Loucy (cell line): Measurements from ENCODE around the gene CACNA1D.

Experiments used
- CTCF ChIP-seq: fragments of 200-600 bp; sonication (generic); conservative IDR thresholded peaks from 2 replicates; pipeline ENCODE4 v1.5.1; 2014; ENCODE audit warnings: mild to moderate bottlenecking, antibody characterized with exemption, low read length
- EZH2phosphoT487 ChIP-seq: fragments of 200-600 bp; IDR thresholded peaks from 2 replicates; pipeline ENCODE4 v1.6.1; 2018; ENCODE audit warnings: antibody characterized with exemption, mild to moderate bottlenecking, moderate library complexity, borderline replicate concordance

- TF ChIP-seq CTCF (no peak), EZH2phosphoT487 (no peak)
These were observed 24.1 kb downstream of the CACNA1D start for GRCh38 chr3:53518495-53518981.
